Thyroid gland (tissue), 4 donors: ENCODE measurements around the gene RHBDD1. TPM values are rescaled to one million over a fixed set of nuclear protein-coding genes. Genes with fewer than 3 reads are reported as not detected.

ENCODE experiments used
- DNase-seq, 2 donors: peaks; one replicate each; pipeline ENCODE4 v3.0.0-alpha.2; 2019
- H3K27ac ChIP-seq, 3 donors: fragments of 200-600 bp; sonication (generic); 1 replicate in 2 of 3; 2 replicates in 1 of 3; pipeline ENCODE4 v1.5.1; 2016 to 2019; ENCODE audit warnings: mild to moderate bottlenecking in 1 of 3, moderate library complexity in 1 of 3
- H3K27me3 ChIP-seq: fragments of 200-600 bp; sonication (generic); one replicate; pipeline ENCODE4 v1.5.1; 2019
- H3K36me3 ChIP-seq, 2 donors: fragments of 200-600 bp; sonication (generic); one replicate each; pipeline ENCODE4 v1.5.1; 2016 to 2019
- H3K4me1 ChIP-seq, 2 donors: fragments of 200-600 bp; sonication (generic); one replicate each; pipeline ENCODE4 v1.5.1; 2017 to 2019
- H3K4me3 ChIP-seq, 3 donors: fragments of 200-600 bp; sonication (generic); replicated peaks in 1 of 3; 1 replicate in 2 of 3; 2 replicates in 1 of 3; pipeline ENCODE4 v1.5.1; 2016; ENCODE audit warnings: mild to moderate bottlenecking in 1 of 3
- H3K9me3 ChIP-seq: fragments of 200-600 bp; sonication (generic); one replicate; pipeline ENCODE4 v1.5.1; 2017
- POLR2A ChIP-seq, 2 donors: fragments of 450-650 bp; IDR thresholded peaks; one replicate each; pipeline ENCODE4 v1.6.1; 2017; ENCODE audit warnings: antibody characterized with exemption in 2 of 2, mild to moderate bottlenecking in 2 of 2, moderate library complexity in 1 of 2
- WGBS, 2 donors: methylation state at CpG; one replicate each; pipeline ENCODE4 v1.1.5; 2017; 5-methylcytosine and 5-hydroxymethylcytosine counted together
- intact Hi-C: fragments of 100-400 bp; cut with DNase I; formaldehyde crosslinking; loops from one replicate; pipeline ENCODE4 v1.15.1; 2023
- total RNA-seq, 4 donors: library from RNA; depleted of rRNA; stranded (reverse); fragments of >200 nt; gene quantifications; one replicate each; pipeline ENCODE4 v1.2.3, GENCODE V29; 2016
- TF ChIP-seq, protein P1 (sequence below), 6 experiments: fragments of 200-600 bp in 3 of 6; fragments of 450-650 bp in 3 of 6; sonication (generic) in 3 of 6; IDR thresholded peaks; one replicate each; pipeline ENCODE4 v1.5.1; 2016 to 2019; ENCODE audit warnings: antibody characterized with exemption in 6 of 6, mild to moderate bottlenecking in 2 of 6, inconsistent platforms in 1 of 6, moderate library complexity in 1 of 6

RHBDD1 gene
- total RNA-seq, 4 donors from 2014 or later = 17.2 to 36.5 (median 26.2) TPM

DNA sequence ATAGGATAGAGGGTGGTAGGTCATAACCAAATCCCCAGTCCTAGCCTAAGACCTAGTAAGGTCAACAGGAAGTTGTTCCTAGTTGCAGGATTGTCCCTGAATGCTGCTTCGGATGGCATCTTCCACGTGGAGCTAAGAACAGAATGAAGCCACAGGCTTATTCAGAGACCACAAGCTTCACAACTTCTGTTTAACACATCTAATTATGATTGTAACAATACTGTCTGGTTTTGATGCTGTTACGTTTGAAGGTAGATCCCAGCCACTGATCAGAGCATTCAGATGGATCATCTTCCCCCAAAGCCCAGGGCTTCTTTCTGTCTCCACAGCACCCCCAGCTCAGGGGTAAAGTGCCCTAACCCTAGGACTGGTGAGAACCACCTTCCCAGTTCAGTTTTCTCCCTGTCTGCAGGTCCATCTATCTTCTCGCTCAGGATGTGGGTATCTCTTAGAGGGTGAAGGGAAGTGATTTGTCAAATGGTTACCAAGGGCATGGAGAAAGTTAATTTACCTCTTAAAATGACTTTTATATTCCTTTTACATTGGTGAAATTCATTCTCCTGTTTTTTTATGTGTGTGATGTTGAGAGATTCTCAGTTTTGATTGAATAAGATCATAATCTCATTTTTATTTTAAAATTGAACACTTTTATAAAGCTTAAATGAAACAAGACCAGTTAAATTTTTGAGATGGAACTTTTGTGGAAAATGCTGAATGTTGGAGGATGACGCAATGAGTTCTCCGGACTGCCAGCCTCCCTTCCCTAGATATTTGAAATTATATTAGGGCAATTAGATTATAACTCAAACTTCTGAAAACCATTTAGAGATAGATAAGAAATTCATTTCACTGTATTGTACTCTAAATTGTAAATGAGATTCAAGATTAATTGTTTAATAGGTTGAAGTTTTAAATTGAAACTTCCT lies 66.5 kb downstream of the RHBDD1 start:
- no peak for TF ChIP-seq POLR2A (IDR thresholded peaks at IDR 0.05)
- TF ChIP-seq, protein P1, sequence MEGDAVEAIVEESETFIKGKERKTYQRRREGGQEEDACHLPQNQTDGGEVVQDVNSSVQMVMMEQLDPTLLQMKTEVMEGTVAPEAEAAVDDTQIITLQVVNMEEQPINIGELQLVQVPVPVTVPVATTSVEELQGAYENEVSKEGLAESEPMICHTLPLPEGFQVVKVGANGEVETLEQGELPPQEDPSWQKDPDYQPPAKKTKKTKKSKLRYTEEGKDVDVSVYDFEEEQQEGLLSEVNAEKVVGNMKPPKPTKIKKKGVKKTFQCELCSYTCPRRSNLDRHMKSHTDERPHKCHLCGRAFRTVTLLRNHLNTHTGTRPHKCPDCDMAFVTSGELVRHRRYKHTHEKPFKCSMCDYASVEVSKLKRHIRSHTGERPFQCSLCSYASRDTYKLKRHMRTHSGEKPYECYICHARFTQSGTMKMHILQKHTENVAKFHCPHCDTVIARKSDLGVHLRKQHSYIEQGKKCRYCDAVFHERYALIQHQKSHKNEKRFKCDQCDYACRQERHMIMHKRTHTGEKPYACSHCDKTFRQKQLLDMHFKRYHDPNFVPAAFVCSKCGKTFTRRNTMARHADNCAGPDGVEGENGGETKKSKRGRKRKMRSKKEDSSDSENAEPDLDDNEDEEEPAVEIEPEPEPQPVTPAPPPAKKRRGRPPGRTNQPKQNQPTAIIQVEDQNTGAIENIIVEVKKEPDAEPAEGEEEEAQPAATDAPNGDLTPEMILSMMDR (IDR thresholded peaks at IDR 0.05) = no peak
- no peak overlapping the region for H3K27ac ChIP-seq
- no peaks in the 10 kb centered on the region for H3K36me3 ChIP-seq
- no peaks in the 10 kb centered on the region for H3K4me1 ChIP-seq
- intact Hi-C loops = no loop called here
- H3K9me3 ChIP-seq = no peaks in the 10 kb centered on the region
- 89 to 90% methylated on average over 6 of the region's 6 CpGs for WGBS, 2 donors
- DNase-seq = no peak
- no peak overlapping the region for H3K4me3 ChIP-seq
- H3K27me3 ChIP-seq = no peaks in the 10 kb centered on the region

DNA sequence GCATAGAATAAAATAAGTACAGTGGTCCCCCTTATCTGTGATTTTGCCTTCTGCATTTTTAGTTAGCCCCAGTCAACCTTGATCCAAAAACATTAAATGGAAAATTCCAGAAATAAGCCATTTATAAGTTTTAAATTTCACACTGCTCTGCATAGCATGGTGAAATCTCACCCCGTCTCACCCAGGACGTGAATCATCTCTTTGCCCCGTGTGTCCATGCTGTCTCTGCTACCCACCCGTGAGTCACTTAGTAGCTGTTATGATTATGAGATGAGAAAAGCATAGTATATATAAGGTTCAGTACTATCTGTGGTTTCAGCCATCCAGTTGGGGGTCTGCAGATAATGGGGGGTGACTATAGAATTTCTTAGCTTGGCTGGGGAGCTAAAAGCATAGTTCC lies 67.3 kb downstream of the RHBDD1 start:
- TF ChIP-seq, protein P1 (IDR thresholded peaks at IDR 0.05) = no peak
- no peak for TF ChIP-seq POLR2A (IDR thresholded peaks at IDR 0.05)
- no peaks in the 10 kb centered on the region for H3K36me3 ChIP-seq
- DNase-seq = no peak
- no peak overlapping the region for H3K27ac ChIP-seq
- H3K27me3 ChIP-seq = no peaks in the 10 kb centered on the region
- 84 to 94% methylated on average over 4 of the region's 4 CpGs for WGBS, 2 donors
- H3K9me3 ChIP-seq = no peaks in the 10 kb centered on the region
- intact Hi-C loops = no loop called here
- no peaks in the 10 kb centered on the region for H3K4me1 ChIP-seq
- no peak overlapping the region for H3K4me3 ChIP-seq

DNA sequence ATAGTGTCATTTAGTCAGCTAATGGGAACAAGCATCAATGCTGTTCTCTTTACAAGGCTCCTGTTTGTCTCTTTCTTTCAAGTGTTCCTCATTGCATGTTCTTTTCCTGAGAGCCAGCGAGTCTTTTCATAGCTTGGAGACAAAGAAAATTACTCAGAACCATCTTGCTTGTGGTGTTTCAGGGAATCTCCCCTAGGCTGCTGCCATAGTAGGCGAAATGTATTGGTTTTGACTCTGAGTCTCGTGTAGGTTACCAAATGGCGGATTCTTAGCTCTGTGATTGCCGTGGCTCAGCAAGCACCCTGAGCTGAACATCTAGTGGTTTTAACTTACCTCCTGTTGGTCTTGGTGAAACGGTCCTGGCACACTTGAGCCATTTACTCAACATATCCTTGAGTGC lies 68.7 kb downstream of the RHBDD1 start:
- WGBS, 2 donors = 77 to 85% methylated on average over 6 of the region's 6 CpGs
- H3K36me3 ChIP-seq = no peaks in the 10 kb centered on the region
- no peak overlapping the region for H3K4me3 ChIP-seq
- no peaks in the 10 kb centered on the region for H3K4me1 ChIP-seq
- intact Hi-C loops = no loop called here
- H3K27me3 ChIP-seq = no peaks in the 10 kb centered on the region
- H3K27ac ChIP-seq = no peak overlapping the region
- TF ChIP-seq, protein P1 (IDR thresholded peaks at IDR 0.05) = no peak
- TF ChIP-seq POLR2A (IDR thresholded peaks at IDR 0.05) = no peak
- DNase-seq = no peak
- H3K9me3 ChIP-seq = no peaks in the 10 kb centered on the region

DNA sequence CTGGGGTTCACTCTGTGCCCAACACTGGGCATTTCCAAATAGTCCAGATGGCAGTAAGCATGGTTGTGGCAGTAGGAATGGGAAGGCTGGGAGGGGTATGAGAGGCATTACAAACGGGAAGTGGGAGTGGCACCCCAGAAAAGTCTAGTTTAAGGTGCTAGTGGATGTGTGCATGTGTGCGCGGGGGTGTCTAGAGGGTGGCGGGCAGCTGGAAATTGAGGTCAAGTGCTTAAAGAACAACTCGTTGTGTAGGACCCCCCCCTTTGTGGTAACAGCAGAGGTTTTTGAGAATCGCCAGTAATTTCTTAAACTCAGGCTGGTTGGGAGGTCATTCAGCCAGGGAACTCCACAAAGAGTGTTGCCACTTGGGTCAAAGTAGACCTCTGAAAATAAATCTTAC lies 69.9 kb downstream of the RHBDD1 start:
- no peak overlapping the region for H3K4me3 ChIP-seq
- no peak for TF ChIP-seq POLR2A (IDR thresholded peaks at IDR 0.05)
- TF ChIP-seq, protein P1 (IDR thresholded peaks at IDR 0.05) = no peak
- WGBS, 2 donors = 81 to 89% methylated on average over 6 of the region's 6 CpGs
- H3K9me3 ChIP-seq = no peaks in the 10 kb centered on the region
- DNase-seq = no peak
- no peaks in the 10 kb centered on the region for H3K36me3 ChIP-seq
- intact Hi-C loops = no loop called here
- H3K27me3 ChIP-seq = no peaks in the 10 kb centered on the region
- no peaks in the 10 kb centered on the region for H3K4me1 ChIP-seq
- no peak overlapping the region for H3K27ac ChIP-seq

DNA sequence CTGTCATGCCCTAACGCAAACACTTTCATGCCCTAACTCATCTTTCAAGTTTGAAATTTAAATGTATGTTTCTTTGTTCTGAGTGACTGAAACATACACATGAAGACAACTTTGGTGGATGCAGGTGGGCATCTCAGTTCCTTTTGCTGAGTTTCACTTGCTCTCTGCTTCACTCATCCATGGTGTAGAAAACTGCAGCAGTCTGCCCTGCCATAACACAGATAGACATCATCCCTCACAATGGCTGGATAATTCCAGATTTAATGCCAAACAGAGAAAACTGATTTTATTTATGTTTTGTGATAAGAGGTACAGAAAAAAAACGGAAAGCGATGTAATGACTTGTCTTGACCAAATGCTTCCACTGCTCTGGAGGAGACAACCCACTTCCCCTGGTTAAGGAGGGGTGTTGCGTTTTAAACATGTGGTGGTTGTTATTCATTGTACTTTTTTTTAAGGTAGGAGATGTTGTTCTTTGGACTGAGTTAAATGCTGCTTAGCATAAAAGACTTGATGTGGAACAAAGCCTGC lies 70.4 kb downstream of the RHBDD1 start:
- TF ChIP-seq POLR2A (IDR thresholded peaks at IDR 0.05) = no peak
- TF ChIP-seq, protein P1 (IDR thresholded peaks at IDR 0.05) = no peak
- H3K4me3 ChIP-seq = no peak overlapping the region
- WGBS, 2 donors = 90 to 93% methylated on average over 4 of the region's 4 CpGs
- intact Hi-C loops = no loop called here
- H3K9me3 ChIP-seq = no peaks in the 10 kb centered on the region
- H3K27ac ChIP-seq = no peak overlapping the region
- H3K36me3 ChIP-seq = no peaks in the 10 kb centered on the region
- no peak for DNase-seq
- H3K4me1 ChIP-seq = no peaks in the 10 kb centered on the region
- no peaks in the 10 kb centered on the region for H3K27me3 ChIP-seq
